HG03571 (cell line): ENCODE data around the gene SLFN5.
"Not testable (repeated sequence)": the region's sequence is repeated elsewhere in the genome, so short reads cannot be mapped to it uniquely, and the experiment has no call there.

Source experiments
- ATAC-seq: cut with Tn5 transposase; IDR thresholded peaks from one replicate; pipeline ENCODE4 v1.9.1; 2021; ENCODE audit not compliant: unreplicated experiment

SLFN5 gene

DNA sequence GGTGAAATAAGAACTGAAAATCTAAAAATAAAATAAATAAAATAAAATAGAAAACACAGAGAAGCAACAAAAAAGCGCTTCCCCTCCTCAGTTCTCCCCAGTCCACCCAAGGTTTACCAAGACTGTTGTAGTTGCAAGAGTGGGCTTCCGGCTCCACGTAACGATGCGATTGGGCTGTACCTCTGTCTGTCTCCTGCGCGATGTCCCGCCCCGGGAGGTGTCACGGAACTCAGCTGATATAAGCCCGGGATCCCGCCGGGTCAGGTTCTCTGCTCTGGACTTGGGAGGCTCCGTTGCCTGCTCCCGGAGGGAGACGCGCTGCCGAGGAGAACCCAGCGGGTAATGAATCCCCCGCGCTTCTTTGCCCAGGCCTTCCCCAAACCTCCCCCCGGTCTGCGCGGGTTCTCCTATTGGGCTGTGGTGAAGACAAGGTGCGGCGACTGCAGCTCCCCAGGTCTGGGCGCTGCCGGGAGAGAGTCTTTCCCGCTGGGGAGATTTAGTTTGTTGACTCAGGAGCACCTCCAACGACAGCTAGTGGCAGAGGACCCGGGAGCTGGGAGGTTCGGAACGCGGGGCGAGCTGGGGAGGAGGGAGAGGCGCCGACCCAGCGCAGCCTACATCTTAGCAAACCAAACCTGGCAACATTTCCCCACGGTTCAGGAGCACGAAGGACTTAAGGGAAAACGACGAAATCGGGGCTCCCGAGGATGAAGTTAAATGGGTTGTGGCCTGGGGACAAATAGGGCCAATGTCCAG lies at the start of gene SLFN5:
Gene SLFN5 (plus strand): TSS at position 268 of the 756 bp plus-strand sequence. CDS start 15,619 bp downstream, outside the sequence.
- ATAC-seq, result peak; percentile 63

DNA sequence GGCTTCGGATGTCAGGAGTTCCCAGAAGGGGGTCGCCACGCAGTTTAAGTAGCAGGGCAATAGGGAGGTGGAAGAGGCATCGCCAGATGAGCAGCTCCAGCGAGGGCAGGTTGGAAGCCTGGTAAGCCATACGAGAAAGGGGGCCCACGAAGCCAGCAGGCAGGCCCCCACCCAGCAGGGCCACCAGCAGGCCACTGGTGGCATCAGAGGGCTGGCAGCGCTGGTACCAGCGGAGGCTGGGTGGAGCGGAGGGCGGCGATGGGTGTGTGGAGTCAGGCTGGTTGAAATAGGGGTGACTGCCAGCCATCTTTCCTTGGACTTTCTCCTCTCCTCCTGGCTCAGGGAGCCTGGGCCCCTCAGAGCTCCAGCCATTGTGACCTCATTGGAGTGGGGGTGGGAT lies 48.9 kb upstream of the SLFN5 start, which contains the start of gene SLC35G3:
Gene SLC35G3 (minus strand): TSS at position 393 of the 400 bp plus-strand sequence. CDS start 86 bp downstream, at position 307.
- ATAC-seq, result not testable (repeated sequence)

DNA sequence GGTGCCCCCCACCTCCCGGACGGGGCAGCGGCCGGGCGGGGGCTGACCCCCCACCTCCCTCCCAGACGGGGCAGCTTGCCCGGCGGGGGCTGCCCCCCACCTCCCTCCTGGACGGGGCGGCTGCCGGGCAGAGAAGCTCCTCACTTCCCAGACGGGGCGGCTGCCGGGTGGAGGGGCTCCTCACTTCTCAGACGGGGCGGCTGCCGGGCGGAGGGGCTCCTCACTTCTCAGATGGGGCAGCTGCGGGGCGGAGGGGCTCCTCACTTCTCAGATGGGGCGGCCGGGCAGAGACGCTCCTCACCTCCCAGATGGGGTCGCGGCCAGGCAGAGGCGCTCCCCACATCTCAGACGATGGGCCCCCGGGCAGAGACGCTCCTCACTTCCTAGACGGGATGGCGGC lies 47.8 kb upstream of the SLFN5 start:
- ATAC-seq, result not testable (repeated sequence)

DNA sequence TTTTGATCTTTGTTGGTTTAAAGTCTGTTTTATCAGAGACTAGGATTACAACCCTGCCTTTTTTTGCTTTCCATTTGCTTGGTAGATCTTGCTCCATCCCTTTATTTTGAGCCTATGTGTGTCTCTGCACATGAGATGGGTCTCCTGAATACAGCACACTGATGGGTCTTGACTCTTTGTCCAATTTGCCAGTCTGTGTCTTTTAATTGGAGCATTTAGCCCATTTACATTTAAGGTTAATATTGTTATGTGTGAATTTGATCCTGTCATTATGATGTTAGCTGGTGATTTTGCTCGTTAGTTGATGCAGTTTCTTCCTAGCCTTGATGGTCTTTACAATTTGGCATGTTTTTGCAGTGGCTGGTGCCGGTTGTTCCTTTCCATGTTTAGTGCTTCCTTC lies 40.3 kb upstream of the SLFN5 start:
- ATAC-seq, result not testable (repeated sequence)

DNA sequence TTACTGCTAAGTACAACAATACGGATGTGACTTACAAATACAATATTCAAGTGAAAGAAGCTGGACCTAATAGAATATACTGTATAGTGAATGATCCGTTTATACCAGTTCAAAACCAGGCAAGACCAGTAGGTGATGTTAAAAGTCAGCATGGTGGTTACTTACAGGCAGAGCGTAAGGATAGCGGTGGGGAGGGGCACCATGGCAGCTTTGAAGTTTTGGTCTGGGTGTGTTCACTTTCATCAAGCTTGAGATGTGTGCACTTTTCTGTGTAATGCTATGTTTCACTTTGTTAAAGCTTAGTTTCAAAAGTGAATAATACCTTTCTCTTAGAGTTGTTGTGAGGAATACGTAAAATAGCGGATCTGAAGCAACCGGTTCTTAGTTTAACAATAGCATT lies 32.1 kb upstream of the SLFN5 start:
- no peak for ATAC-seq

DNA sequence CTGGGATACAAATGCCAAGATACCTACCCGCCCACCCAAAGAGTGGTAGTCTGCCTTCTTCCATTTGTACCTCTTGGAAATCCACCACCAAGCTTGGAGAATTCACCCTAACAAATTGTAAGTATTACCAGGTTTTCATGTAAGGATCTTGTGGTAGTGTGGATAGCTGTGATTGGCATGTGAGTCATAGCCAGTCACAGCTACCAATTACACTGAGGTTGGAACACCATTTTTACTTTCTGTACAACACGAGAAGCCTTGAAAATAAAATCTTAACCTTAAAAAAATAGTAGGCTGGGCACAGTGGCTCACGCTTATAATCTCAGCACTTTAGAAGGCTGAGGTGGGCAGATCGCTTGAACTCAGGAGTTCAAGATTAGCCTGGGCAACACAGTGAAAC lies 30.2 kb upstream of the SLFN5 start:
- ATAC-seq, result no peak

DNA sequence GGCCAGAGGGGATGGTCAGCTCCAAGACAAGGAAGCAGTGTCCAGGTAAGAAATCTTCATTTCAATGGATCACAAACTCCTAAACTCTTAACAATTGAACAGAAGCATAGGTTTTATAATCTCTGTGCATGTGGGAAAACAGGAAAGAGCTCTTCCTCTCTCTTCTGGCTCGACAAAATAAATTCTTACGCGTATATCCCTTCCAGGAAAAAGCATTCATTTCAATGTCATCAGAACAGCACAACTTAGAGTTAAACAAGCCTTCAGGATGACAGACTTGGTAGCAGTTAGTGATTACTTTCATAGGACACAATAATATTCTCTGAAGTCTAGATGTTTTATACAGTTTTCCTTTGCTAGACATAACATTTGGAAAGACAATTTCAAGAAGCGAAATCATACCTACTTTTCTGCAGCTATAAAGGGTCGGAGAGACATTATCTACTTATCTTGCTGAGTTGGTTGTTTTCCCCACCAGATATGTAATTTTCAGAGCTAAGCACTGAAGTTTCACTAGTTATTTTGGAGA lies 29.4 kb upstream of the SLFN5 start:
- ATAC-seq, result no peak

DNA sequence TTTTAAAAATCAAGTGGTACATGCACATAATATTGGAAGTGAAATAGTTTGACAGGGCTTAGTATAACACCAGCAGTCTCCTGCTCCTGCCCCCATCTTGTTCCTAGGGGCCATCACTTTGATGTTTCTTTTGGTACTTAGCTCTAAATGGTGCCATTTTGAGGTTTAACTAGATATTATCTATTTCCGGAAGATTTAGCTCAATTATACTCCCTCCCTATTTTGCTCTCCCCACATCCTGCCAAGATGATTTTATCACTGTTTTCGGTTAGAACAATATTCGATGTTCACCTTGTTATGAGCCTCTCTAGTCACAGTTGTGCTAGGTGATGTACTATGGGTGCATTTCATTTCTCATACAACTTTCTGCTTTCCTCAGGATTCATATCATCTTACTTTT lies 28.7 kb upstream of the SLFN5 start:
- ATAC-seq, result no peak

DNA sequence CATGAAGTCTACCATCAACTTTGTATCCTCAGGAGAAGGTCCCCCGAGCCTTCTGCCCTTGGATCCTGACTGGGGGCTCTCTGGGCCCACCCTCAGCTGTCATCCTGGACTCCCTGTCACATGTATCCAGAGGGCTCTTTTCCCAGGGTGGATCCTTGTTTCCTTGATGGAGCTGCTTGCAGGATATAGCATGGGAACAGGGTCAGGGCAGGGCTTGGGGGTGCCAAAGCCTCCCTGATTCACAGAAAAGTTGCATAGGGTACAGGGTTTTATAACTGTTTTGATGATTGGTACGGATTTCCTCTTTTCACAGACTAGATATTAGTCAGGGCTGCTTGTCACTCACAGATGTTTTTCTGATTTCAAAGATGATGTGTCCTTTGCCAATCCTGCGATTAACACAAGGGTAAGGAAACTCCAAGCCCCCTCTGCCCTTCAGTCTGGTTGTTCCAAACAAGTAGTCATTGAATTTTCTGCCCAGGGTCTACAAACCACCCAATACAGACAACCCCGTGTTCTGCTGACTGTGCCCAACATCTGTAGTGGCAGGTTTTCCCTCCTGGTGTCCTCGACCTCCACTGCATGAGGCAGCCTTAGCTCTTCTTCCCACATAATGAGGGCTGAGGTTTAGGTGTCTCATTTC lies 28.1 kb upstream of the SLFN5 start:
- no peak for ATAC-seq

DNA sequence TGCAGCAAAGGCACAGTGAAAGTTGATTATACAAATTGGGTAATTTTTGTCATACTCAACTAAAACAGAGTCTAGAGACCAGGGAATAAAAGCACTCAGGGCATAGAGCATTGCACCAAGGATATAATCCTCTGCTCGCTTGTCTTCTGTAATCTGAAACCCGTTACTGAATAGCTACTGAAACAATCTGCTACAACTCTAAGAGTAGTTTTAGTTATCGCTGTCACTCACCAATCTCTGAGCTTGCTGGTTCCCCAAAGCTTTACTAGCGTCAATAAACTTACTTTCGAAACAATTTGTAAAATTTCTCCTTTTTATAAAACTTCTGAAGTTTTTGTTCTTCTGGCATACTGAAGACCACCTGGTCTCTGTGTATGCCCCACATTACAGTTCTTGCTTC lies 25.8 kb upstream of the SLFN5 start:
- no peak for ATAC-seq

DNA sequence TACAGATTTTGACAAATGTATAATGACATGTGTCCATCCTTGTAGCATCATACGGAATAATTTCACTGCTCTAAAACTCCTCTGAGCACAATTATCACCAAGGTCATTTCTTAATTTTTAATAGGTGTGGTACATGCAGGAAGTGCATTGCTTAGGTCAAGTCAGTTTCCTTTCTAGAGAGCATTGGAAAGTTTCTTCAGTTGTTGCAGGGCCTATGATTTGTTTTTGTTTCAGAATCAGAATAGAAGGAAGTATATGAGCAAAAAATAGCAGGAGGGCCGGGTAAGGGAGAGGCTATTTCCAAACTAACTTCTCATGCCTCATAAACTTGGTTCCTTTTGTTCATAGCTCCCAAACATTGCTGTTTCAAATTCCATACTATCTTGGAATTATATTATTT lies 24.0 kb upstream of the SLFN5 start:
- ATAC-seq, result no peak

DNA sequence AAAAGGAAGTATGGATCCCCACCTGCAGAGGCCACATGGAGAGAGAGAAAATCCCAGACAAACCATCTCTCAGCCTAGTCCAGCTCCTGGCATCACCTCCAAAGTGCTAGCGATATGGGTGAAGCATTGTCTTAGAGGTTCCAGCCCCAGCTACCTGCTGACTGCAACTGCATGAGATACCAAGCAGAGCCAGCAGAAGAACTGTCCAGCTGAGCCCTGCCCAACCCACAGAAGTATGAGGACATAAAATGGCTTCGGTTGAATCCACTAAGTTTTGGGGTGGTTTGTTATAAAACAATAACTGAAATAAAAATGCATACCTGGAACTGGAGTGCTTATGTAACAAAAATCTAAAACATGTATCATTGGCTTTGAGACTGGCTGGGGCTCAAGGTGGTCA lies 20.4 kb upstream of the SLFN5 start:
- ATAC-seq, result no peak

DNA sequence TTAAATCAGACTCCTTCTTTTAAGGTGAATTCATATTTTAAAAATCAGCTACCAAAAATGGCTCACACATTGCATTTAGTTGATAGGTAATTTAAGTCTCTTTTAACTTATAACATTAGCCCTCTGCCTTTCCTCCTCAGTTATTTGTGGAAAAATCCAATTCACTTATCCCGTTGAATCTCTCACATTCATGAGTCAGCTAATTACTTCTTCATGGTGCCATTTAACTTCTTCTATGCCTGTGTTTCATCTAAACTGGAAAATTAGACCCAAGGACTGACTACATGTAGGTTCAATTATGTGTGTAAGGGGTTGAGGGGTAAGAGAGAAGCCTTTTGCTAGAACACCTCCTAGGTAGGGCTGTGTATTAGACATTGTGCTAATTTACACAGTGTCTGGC lies 18.4 kb upstream of the SLFN5 start:
- ATAC-seq, result no peak

DNA sequence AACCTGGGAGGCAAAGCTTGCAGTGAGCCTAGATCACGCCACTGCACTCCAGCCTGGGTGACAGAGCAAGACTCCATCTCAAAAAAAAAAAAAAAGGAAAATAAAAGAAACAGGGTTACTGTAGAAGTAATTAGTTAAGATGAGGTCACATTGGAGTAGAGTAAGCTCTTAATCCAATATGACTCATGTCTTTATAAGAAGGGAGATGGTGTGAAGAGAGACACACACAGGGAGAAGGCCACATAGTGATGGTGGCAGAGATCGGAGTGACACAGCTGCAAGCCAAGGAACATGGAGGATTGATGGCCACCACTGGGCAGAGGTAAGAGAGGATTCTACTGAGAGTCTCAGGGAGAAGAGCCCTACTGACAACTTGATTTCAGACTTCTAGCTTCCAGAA lies 15.3 kb upstream of the SLFN5 start:
- ATAC-seq, result no peak

DNA sequence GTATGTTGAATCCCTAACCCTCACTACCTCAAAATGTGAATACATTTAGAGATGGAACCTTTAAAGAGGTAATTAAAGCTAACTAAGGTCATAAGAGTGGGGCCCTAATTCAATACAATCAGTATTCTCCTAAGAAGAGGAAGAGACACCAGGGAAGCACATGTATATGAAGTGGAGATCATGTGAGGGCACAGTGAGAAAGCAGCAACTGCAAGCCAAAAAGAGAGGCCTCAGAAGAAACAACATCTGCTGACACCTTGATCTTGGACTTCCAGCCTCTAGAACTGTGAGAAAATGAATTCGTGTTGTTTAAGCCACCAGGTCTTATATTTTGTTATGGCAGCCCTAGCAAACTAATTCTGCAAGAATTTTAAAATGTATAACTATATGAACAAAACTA lies 13.2 kb upstream of the SLFN5 start:
- no peak for ATAC-seq

DNA sequence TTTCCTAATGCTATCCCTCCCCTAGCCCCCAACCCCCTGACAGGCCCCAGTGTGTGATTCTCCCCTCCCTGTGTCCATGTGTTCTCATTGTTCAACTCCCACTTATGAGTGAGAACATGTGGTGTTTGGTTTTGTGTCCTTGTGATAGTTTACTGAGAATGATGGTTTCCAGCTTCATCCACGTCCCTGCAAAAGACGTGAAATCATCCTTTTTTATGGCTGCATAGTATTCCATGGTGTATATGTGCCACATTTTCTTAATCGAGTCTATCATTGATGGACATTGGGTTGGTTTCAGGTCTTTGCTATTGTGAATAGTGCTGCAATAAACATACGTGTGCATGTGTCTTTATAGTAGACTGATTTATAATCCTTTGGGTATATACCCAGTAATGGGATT lies 8.6 kb upstream of the SLFN5 start:
- not testable (repeated sequence) for ATAC-seq

DNA sequence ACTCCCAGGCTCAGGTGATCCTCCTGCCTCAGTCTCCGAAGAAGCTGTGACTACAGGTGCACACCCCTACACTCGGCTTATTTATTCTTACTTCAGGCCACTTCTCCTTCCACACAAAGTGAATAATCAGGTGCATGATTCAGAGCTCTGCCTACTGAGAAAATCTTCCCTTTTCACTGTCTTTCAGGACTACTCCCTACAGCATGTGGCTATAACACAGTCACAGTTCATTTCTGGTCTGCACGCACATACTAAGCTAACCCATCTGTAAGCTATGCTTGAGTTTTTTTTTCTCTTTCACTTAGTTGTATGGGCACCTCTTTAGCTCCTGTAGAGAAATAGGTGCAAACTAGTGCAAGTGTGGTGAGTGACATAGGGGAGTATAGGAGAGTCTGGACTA lies 7.6 kb upstream of the SLFN5 start:
- no peak for ATAC-seq

DNA sequence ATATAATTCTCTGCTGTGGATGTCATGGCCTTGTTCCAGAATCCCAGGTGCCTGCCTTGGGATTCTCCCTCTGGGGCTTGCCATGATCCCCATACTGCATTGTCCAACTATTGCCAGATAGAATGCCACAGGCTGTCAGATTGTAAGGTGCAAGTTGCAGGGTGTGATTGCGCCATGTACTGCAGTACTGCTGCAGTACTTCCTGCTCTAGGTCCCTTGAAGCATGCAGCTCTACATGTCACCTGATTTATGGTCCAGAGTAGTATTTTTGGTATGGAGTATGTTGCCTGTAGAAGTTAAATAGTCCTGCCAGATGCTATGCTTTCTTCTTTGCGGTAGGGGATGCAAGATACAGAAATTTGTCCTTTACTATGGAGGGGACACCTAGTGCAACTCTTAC lies 7.0 kb upstream of the SLFN5 start:
- no peak for ATAC-seq

DNA sequence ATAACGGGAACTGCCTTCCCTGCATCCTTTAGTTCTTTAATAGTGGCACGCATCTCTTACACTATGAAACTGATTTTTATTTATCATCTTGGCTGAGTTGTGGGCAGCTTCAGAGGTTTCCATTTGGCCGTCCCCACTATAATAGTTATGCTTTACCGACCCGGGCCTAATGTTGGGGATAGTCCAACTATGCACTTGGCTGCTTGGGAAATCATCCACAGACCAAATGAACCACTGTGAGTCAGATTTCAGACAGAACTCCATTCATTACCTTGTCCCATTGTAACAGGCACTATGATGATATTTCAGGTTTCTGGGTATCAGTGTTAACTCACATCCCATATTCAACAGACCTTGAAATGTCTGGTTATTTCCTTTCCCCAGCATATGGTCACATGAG lies 6.1 kb upstream of the SLFN5 start:
- no peak for ATAC-seq

DNA sequence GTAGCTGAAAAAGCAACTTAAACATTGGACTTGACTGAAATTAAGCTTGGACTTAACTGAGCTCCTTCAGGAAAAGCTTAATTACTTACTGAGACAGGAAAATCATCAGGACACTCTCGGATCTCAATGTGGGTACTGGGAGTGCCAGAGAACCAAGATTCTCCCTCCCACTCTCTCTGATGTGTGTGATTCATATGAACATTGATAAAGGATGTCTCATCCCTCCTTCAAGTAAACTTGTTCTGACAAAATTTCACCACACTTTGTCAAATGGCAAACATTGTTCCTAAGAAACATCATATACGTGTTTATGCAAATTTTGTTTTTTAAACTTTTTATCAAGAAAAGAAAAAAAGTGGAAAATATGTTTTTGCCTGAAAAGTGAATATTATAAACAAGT lies 4.1 kb upstream of the SLFN5 start:
- no peak for ATAC-seq

DNA sequence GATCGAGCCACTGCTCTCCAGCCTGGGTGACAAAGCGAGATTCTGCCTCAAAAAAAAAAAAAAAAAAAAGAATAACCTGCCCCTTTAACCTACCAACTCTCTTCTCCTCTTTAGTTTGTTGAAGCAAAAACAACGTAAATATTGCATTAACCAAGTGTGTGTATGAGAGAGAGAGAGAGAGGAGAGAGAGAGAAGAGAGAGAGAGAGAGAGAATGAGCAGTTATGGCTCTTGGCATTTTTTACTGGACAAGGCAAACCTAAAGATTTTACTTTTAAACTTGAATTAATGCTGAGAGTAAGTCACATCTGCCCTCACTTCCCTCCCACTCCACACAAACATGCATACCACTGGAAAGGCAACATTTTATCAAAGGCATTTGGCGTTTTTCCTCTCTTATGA lies 3.0 kb upstream of the SLFN5 start:
- no peak for ATAC-seq

DNA sequence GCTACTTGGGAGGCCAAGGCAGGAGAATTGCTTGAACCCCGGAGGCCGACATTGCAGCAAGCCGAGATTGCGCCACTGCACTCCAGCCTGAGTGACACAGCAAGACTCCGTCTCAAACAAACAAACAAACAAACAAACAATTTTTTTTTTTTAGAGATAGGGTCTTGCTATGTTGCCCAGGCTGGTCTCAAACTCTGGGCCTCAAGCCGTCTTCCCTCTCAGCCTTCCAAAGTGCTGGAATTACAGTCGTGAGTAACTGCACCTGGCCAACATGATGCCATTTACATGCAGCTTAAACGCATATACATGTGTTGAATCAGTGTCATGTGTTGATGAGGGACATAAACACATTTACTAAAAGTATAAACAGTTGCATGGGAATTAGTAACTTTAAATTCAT lies 2.0 kb upstream of the SLFN5 start:
- no peak for ATAC-seq
